Cardiac muscle cell (in vitro differentiated cells and primary cell): Measurements from ENCODE around the gene PRDM8. TPM values are rescaled to one million over a fixed set of nuclear protein-coding genes. Genes with fewer than 3 reads are reported as not detected.

Source experiments
- DNase-seq, 2 donors: peaks; one replicate each; pipeline versions ENCODE4 v3.0.0 to v3.0.0-alpha.2; 2010 to 2017; ENCODE audit warnings: low read depth in 1 of 2, low spot score in 1 of 2
- H3K27ac ChIP-seq: fragments of 200-600 bp; sonication (generic); 2 replicates; pipeline ENCODE4 v1.5.1; 2016
- H3K27me3 ChIP-seq: fragments of 200-600 bp; sonication (generic); 2 replicates; pipeline ENCODE4 v1.6.0; 2016; ENCODE audit warnings: control low read depth
- H3K36me3 ChIP-seq: fragments of 200-600 bp; sonication (generic); 2 replicates; pipeline ENCODE4 v1.5.1; 2016; ENCODE audit warnings: control low read depth
- H3K4me1 ChIP-seq: fragments of 200-600 bp; sonication (generic); 2 replicates; pipeline ENCODE4 v1.8.1; 2017; ENCODE audit warnings: low read depth, mild to moderate bottlenecking, mixed run types
- H3K4me3 ChIP-seq: fragments of 200-600 bp; sonication (generic); 2 replicates; pipeline ENCODE4 v1.5.1; 2016; ENCODE audit warnings: mild to moderate bottlenecking
- H3K9me3 ChIP-seq: fragments of 200-600 bp; sonication (generic); 2 replicates; pipeline ENCODE4 v1.5.1; 2017; ENCODE audit warnings: low read depth, mild to moderate bottlenecking, control low read depth
- polyA plus RNA-seq: library from polyadenylated mRNA; unstranded; fragments of >200 nt; fragmentation: Nextera tagmentation; extraction: Ambion mirVana; gene quantifications from 2 replicates; pipeline ENCODE4 v1.2.1, GENCODE V29; 2016
- total RNA-seq: library from RNA; depleted of rRNA; stranded (reverse); fragments of >200 nt; gene quantifications from 2 replicates; pipeline ENCODE4 v1.2.3, GENCODE V29; 2016
- TF ChIP-seq, protein P1 (sequence below): IDR thresholded peaks from 2 replicates; pipeline ENCODE4 v1.5.1; 2012; ENCODE audit warnings: low read depth, mild to moderate bottlenecking, low read length

PRDM8 gene
- total and polyA plus RNA-seq, 2 experiments from 2014 or later = 6.2 to 18.8 TPM

GRCh38 chr4:80199004-80199560 lies 1.8 kb downstream of the PRDM8 start:
- TF ChIP-seq, protein P1, sequence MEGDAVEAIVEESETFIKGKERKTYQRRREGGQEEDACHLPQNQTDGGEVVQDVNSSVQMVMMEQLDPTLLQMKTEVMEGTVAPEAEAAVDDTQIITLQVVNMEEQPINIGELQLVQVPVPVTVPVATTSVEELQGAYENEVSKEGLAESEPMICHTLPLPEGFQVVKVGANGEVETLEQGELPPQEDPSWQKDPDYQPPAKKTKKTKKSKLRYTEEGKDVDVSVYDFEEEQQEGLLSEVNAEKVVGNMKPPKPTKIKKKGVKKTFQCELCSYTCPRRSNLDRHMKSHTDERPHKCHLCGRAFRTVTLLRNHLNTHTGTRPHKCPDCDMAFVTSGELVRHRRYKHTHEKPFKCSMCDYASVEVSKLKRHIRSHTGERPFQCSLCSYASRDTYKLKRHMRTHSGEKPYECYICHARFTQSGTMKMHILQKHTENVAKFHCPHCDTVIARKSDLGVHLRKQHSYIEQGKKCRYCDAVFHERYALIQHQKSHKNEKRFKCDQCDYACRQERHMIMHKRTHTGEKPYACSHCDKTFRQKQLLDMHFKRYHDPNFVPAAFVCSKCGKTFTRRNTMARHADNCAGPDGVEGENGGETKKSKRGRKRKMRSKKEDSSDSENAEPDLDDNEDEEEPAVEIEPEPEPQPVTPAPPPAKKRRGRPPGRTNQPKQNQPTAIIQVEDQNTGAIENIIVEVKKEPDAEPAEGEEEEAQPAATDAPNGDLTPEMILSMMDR = no peak
- Histone ChIP-seq H3K9me3 (no peaks in the 10 kb centered on the region), H3K4me1 (peaks cover 11% of the 10 kb centered on the region), H3K4me3 (no peak overlapping the region), H3K36me3 (no peaks in the 10 kb centered on the region), H3K27me3 (peaks cover 100% of the 10 kb centered on the region), H3K27ac (no peak overlapping the region)
- no peak for DNase-seq

- DNase-seq = no peak
- Histone ChIP-seq H3K27ac (no peak overlapping the region), H3K27me3 (peaks cover 100% of the 10 kb centered on the region), H3K4me1 (peaks cover 11% of the 10 kb centered on the region), H3K36me3 (no peaks in the 10 kb centered on the region), H3K4me3 (no peak overlapping the region), H3K9me3 (no peaks in the 10 kb centered on the region)
- TF ChIP-seq, protein P1 = no peak
Measured at GRCh38 chr4:80199947-80200346, 2.6 kb downstream of the PRDM8 start.

GRCh38 chr4:80201252-80202151 lies 4.2 kb downstream of the PRDM8 start:
- TF ChIP-seq, protein P1 = no peak
- Histone ChIP-seq H3K27ac (no peak overlapping the region), H3K9me3 (no peaks in the 10 kb centered on the region), H3K36me3 (no peaks in the 10 kb centered on the region), H3K27me3 (peaks cover 100% of the 10 kb centered on the region), H3K4me3 (peak overlapping the region; percentile 44), H3K4me1 (peaks cover 8% of the 10 kb centered on the region)
- DNase-seq = peak; percentile 45 to 49

GRCh38 chr4:80202190-80202711 lies 4.9 kb downstream of the PRDM8 start:
- peak; percentile 79 for DNase-seq
- H3K27ac ChIP-seq = no peak overlapping the region
- TF ChIP-seq, protein P1 = peak; percentile 61
- no peaks in the 10 kb centered on the region for H3K36me3 ChIP-seq
- peak overlapping the region; percentile 44 for H3K4me3 ChIP-seq
- H3K27me3 ChIP-seq = peaks cover 100% of the 10 kb centered on the region
- H3K9me3 ChIP-seq = no peaks in the 10 kb centered on the region
- H3K4me1 ChIP-seq = peaks cover 3% of the 10 kb centered on the region

DNA sequence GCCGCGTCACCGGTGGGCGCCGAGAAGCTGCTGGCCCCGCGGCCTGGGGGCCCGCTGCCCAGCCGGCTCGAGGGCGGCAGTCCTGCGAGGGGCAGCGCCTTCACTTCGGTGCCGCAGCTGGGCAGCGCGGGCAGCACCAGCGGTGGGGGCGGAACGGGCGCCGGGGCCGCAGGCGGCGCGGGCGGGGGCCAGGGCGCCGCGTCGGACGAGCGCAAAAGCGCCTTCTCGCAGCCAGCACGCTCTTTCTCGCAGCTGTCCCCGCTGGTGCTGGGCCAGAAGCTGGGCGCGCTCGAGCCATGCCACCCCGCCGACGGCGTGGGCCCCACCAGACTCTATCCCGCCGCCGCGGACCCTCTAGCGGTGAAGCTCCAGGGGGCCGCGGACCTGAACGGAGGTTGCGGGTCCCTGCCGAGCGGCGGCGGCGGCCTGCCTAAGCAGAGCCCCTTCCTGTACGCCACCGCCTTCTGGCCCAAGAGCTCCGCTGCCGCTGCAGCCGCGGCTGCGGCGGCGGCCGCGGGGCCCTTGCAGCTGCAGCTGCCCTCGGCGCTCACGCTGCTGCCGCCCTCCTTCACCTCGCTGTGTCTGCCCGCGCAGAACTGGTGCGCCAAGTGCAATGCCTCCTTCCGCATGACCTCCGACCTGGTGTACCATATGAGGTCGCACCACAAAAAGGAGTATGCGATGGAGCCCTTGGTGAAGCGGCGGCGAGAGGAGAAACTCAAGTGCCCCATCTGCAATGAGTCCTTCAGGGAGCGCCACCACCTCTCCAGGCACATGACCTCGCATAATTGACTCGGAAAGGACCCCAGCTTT lies 5.6 kb downstream of the PRDM8 start:
- Histone ChIP-seq H3K9me3 (no peaks in the 10 kb centered on the region), H3K27me3 (peaks cover 100% of the 10 kb centered on the region), H3K36me3 (no peaks in the 10 kb centered on the region), H3K27ac (no peak overlapping the region), H3K4me3 (peak overlapping the region; percentile 44), H3K4me1 (no peaks in the 10 kb centered on the region)
- DNase-seq = peak; percentile 48 to 55
- TF ChIP-seq, protein P1 = no peak
